ENCODE results near the gene KCNK17. TPM values are rescaled to one million over a fixed set of nuclear protein-coding genes. Genes with fewer than 3 reads are reported as not detected.

Gene KCNK17
- total RNA-seq, 1 experiment from 2014 or later, result not detected

DNA sequence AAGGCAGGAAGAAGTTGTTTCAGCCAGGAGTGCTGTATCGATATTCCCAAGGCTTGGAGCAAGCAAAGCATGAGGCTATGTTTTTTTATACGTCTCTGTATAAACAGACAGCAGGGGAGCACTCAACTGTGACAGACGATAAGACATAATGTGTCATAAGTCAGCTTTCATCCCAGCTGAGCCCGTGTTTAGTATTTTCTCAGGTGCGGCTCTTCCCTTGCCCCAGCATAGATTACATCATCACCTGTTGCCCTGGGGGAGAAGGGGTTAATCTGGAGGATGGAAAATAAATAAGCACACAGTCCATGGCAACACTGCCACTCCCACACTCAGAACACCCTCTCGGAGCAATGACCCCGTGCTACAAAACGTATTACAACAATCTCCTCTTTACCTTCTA, 62.8 kb downstream of the KCNK17 start:
- TF ChIP-seq EZH2 (IDR thresholded peaks at IDR 0.05) (no peak), YY1 (IDR thresholded peaks at IDR 0.05; ENCODE audit: extremely low read depth, insufficient replicate concordance, low read depth, low read length) (no peak), POLR2AphosphoS5 (IDR thresholded peaks at IDR 0.05; ENCODE audit: low read depth, low read length) (no peak), POLR2A (IDR thresholded peaks at IDR 0.05; ENCODE audit: borderline replicate concordance, extremely low read depth, insufficient read depth, insufficient read length) (no peak), TCF7L2 (IDR thresholded peaks at IDR 0.05; ENCODE audit: borderline replicate concordance, extremely low read depth, insufficient read depth, insufficient read length) (no peak), ZFX (IDR thresholded peaks at IDR 0.05) (no peak), SP1 (IDR thresholded peaks at IDR 0.05; ENCODE audit: low read depth) (no peak), ZNF274 (IDR thresholded peaks at IDR 0.05; ENCODE audit: low read depth, low read length) (no peak), CEBPB (IDR thresholded peaks at IDR 0.05; ENCODE audit: low read depth) (no peak)
- TF ChIP-seq, protein P1, sequence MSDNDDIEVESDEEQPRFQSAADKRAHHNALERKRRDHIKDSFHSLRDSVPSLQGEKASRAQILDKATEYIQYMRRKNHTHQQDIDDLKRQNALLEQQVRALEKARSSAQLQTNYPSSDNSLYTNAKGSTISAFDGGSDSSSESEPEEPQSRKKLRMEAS (IDR thresholded peaks at IDR 0.05), result no peak
- DNase-seq (ENCODE audit: low read depth, low spot score), result no peak
- ChIA-PET RAD21 (ENCODE audit: low non-redundant PET in 1 of 2, low total read pairs in 2 of 2, uncharacterized antibody in 2 of 2, unreplicated experiment in 2 of 2) (no interaction called here), CTCF (no interaction called here), POLR2A (no interaction called here)
- H3K27ac ChIP-seq (ENCODE audit: low read depth, low read length), result no peak overlapping the region
- H3K79me2 ChIP-seq (ENCODE audit: insufficient read depth, low read length), result no peaks in the 10 kb centered on the region
- no peaks in the 10 kb centered on the region; the same call in 1 of the 2 replicates for H3K9me2 ChIP-seq (ENCODE audit: insufficient read depth)
- H3K27me3 ChIP-seq (ENCODE audit: insufficient read depth, low read length), result peaks cover 9% of the 10 kb centered on the region; the same call in 1 of the 2 replicates
- no peak overlapping the region for H3K4me3 ChIP-seq (replicated peaks in 1 of 2; ENCODE audit: low read depth in 1 of 2, low read length in 2 of 2)
- no peaks in the 10 kb centered on the region for H4K20me1 ChIP-seq (ENCODE audit: insufficient read depth)
- H3K9ac ChIP-seq (ENCODE audit: low read length), result no peak overlapping the region
- H3K9me3 ChIP-seq (ENCODE audit: control insufficient read depth in 1 of 2, insufficient read depth in 1 of 2, low read depth in 1 of 2, low read length in 2 of 2), result no peaks in the 10 kb centered on the region
- no peak overlapping the region for H3K4me2 ChIP-seq (ENCODE audit: low read length)
- intact Hi-C loops (cut with micrococcal nuclease), result no loop called here
- H3K36me3 ChIP-seq (ENCODE audit: control insufficient read depth in 1 of 2, insufficient read depth in 2 of 2, low read length in 2 of 2), result no peaks in the 10 kb centered on the region
- H2AFZ ChIP-seq (ENCODE audit: low read depth, low read length, poor library complexity, severe bottlenecking), result no peak overlapping the region
- no TSS peak for BruUV-seq (replicated peaks)
- H3K4me1 ChIP-seq (ENCODE audit: control insufficient read depth in 1 of 2, insufficient read depth in 2 of 2, low read length in 2 of 2), result no peaks in the 10 kb centered on the region
- ATAC-seq, result no peak

DNA sequence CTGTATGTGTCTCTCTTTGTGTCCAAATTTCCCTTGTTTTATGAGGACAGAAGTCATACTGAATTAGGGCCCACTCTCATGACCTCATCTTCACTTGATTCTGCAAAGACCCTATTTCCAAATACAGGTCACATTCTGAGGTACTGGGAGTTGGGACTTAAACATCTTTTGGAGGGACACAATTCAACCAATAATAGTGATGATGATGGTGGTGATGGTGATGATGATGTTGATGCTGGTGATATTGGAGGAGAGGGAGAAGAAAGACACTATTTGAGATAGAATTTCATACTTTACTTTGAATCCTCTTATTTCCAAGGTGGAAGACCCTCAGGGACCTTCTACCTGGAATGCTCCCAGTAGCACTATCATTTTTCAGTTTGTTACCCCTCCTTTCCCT, 63.7 kb downstream of the KCNK17 start:
- POLR2A ChIA-PET, result no interaction called here
- Histone ChIP-seq H3K9me2 (ENCODE audit: insufficient read depth) (no peaks in the 10 kb centered on the region; the same call in 1 of the 2 replicates), H3K27ac (ENCODE audit: low read depth, low read length) (no peak overlapping the region), H3K4me2 (ENCODE audit: low read length) (no peak overlapping the region), H3K27me3 (ENCODE audit: insufficient read depth, low read length) (peaks cover 9% of the 10 kb centered on the region; the same call in 1 of the 2 replicates), H4K20me1 (ENCODE audit: insufficient read depth) (no peaks in the 10 kb centered on the region), H2AFZ (ENCODE audit: low read depth, low read length, poor library complexity, severe bottlenecking) (no peak overlapping the region), H3K36me3 (ENCODE audit: control insufficient read depth in 1 of 2, insufficient read depth in 2 of 2, low read length in 2 of 2) (no peaks in the 10 kb centered on the region), H3K4me1 (ENCODE audit: control insufficient read depth in 1 of 2, insufficient read depth in 2 of 2, low read length in 2 of 2) (no peaks in the 10 kb centered on the region), H3K79me2 (ENCODE audit: insufficient read depth, low read length) (no peaks in the 10 kb centered on the region), H3K9me3 (ENCODE audit: control insufficient read depth in 1 of 2, insufficient read depth in 1 of 2, low read depth in 1 of 2, low read length in 2 of 2) (no peaks in the 10 kb centered on the region), H3K9ac (ENCODE audit: low read length) (no peak overlapping the region), H3K4me3 (replicated peaks in 1 of 2; ENCODE audit: low read depth in 1 of 2, low read length in 2 of 2) (no peak overlapping the region)
- ATAC-seq (no peak), DNase-seq (ENCODE audit: low read depth, low spot score) (no peak)
- intact Hi-C loops (cut with micrococcal nuclease), result no loop called here
- CTCF ChIA-PET, result no interaction called here
- RAD21 ChIA-PET (ENCODE audit: low non-redundant PET in 1 of 2, low total read pairs in 2 of 2, uncharacterized antibody in 2 of 2, unreplicated experiment in 2 of 2), result no interaction called here
- no TSS peak for BruUV-seq (replicated peaks)
- TF ChIP-seq CBX3 (IDR thresholded peaks at IDR 0.05; ENCODE audit: low read depth), result no peak
- TF ChIP-seq, protein P2, sequence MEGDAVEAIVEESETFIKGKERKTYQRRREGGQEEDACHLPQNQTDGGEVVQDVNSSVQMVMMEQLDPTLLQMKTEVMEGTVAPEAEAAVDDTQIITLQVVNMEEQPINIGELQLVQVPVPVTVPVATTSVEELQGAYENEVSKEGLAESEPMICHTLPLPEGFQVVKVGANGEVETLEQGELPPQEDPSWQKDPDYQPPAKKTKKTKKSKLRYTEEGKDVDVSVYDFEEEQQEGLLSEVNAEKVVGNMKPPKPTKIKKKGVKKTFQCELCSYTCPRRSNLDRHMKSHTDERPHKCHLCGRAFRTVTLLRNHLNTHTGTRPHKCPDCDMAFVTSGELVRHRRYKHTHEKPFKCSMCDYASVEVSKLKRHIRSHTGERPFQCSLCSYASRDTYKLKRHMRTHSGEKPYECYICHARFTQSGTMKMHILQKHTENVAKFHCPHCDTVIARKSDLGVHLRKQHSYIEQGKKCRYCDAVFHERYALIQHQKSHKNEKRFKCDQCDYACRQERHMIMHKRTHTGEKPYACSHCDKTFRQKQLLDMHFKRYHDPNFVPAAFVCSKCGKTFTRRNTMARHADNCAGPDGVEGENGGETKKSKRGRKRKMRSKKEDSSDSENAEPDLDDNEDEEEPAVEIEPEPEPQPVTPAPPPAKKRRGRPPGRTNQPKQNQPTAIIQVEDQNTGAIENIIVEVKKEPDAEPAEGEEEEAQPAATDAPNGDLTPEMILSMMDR (IDR thresholded peaks at IDR 0.05 in 2 of 3, conservative IDR thresholded peaks at IDR 0.05 in 1 of 3; ENCODE audit: borderline replicate concordance in 1 of 3, insufficient read depth in 1 of 3, low read depth in 2 of 3, low read length in 2 of 3), result no peak
- no peak for TF ChIP-seq POLR2AphosphoS5 (IDR thresholded peaks at IDR 0.05; ENCODE audit: low read depth, low read length)
- TF ChIP-seq EZH2phosphoT487 (IDR thresholded peaks at IDR 0.05; ENCODE audit: borderline replicate concordance), result no peak
- TF ChIP-seq, protein P3, sequence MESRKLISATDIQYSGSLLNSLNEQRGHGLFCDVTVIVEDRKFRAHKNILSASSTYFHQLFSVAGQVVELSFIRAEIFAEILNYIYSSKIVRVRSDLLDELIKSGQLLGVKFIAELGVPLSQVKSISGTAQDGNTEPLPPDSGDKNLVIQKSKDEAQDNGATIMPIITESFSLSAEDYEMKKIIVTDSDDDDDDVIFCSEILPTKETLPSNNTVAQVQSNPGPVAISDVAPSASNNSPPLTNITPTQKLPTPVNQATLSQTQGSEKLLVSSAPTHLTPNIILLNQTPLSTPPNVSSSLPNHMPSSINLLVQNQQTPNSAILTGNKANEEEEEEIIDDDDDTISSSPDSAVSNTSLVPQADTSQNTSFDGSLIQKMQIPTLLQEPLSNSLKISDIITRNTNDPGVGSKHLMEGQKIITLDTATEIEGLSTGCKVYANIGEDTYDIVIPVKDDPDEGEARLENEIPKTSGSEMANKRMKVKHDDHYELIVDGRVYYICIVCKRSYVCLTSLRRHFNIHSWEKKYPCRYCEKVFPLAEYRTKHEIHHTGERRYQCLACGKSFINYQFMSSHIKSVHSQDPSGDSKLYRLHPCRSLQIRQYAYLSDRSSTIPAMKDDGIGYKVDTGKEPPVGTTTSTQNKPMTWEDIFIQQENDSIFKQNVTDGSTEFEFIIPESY (IDR thresholded peaks at IDR 0.05; ENCODE audit: extremely low read depth, insufficient replicate concordance, low read length), result no peak
